ENCODE results near the gene ATP2B2. TPM values are rescaled to one million over a fixed set of nuclear protein-coding genes. Genes with fewer than 3 reads are reported as not detected.

The ATP2B2 gene
- total and polyA plus RNA-seq, 2 experiments from 2014 or later: 0.42 to 0.63 TPM

GRCh38 chr3:10321630-10322351 lies 183.6 kb downstream of the ATP2B2 start (continued):
- no peak for TF ChIP-seq ZNF331 (CRISPR knock-in tag; IDR thresholded peaks at IDR 0.05; ENCODE audit: low read depth)
- TF ChIP-seq EZH2phosphoT487 (IDR thresholded peaks at IDR 0.05; ENCODE audit: unreplicated experiment): no peak
- no peak for TF ChIP-seq REST (IDR thresholded peaks at IDR 0.05; ENCODE audit: unreplicated experiment)

- peak overlapping the region; percentile 99 for H3K4me2 ChIP-seq
- no peaks in the 10 kb centered on the region for H3K9me3 Mint-ChIP-seq
- no peaks in the 10 kb centered on the region for H3K27me3 ChIP-seq (ENCODE audit: insufficient read depth)
- peak overlapping the region; percentile 100 for H3K4me3 ChIP-seq
- peaks cover 14% of the 10 kb centered on the region for H3K36me3 ChIP-seq (ENCODE audit: insufficient read depth)
- H3K79me2 ChIP-seq (replicated peaks; ENCODE audit: insufficient read depth): peaks cover 31% of the 10 kb centered on the region
- no peaks in the 10 kb centered on the region for H3F3A ChIP-seq (replicated peaks; ENCODE audit: low read depth)
- no peak for ATAC-seq
- H3K4me1 ChIP-seq (ENCODE audit: insufficient read depth): no peaks in the 10 kb centered on the region
- no peaks in the 10 kb centered on the region for H3K9me2 ChIP-seq (ENCODE audit: insufficient read depth)
- H3K27me3 Mint-ChIP-seq (ENCODE audit: insufficient read depth, low read depth, poor library complexity): peaks cover 12% of the 10 kb centered on the region
- H3K4me3 Mint-ChIP-seq: peak overlapping the region; percentile 96
- no peak overlapping the region for H2AFZ ChIP-seq
- DNase-seq (ENCODE audit: low spot score): no peak
- 0 out of 2 replicates have a peak overlapping the region, but pooled peaks have one; percentile 19 for H3K27ac ChIP-seq (ENCODE audit: low read depth)
- H4K20me1 ChIP-seq (replicated peaks; ENCODE audit: insufficient read depth): peaks cover 20% of the 10 kb centered on the region
- peaks cover 5% of the 10 kb centered on the region for H3K4me1 Mint-ChIP-seq
- H3K27ac Mint-ChIP-seq: peak overlapping the region; percentile 94
- peaks cover 32% of the 10 kb centered on the region for H3K36me3 Mint-ChIP-seq (ENCODE audit: low read depth)
- TF ChIP-seq ZNF331 (CRISPR knock-in tag; IDR thresholded peaks at IDR 0.05; ENCODE audit: low read depth) (no peak), ETS1 (IDR thresholded peaks at IDR 0.05) (no peak), CTCF (conservative IDR thresholded peaks at IDR 0.05; ENCODE audit: low read depth in 2 of 2) (no peak), REST (IDR thresholded peaks at IDR 0.05; ENCODE audit: unreplicated experiment) (no peak), POLR2AphosphoS5 (IDR thresholded peaks at IDR 0.05; ENCODE audit: low read depth) (no peak), EZH2phosphoT487 (IDR thresholded peaks at IDR 0.05; ENCODE audit: unreplicated experiment) (no peak), NANOG (IDR thresholded peaks at IDR 0.05; ENCODE audit: borderline replicate concordance) (no peak), JUNB (IDR thresholded peaks at IDR 0.05; ENCODE audit: unreplicated experiment) (no peak), CREB1 (CRISPR knock-in tag; IDR thresholded peaks at IDR 0.05; ENCODE audit: low read depth) (no peak), ZNF114 (CRISPR knock-in tag; IDR thresholded peaks at IDR 0.05) (no peak), EZH2 (IDR thresholded peaks at IDR 0.05; ENCODE audit: low read depth, unreplicated experiment) (no peak), STAT1 (IDR thresholded peaks at IDR 0.05; ENCODE audit: unreplicated experiment) (no peak)
Observed at GRCh38 chr3:10320320-10320677, 185.1 kb downstream of the ATP2B2 start.

Measured in GM23338 (cell line).